HCT116 (cell line): Measurements from ENCODE around the gene TBC1D19.

Source experiments
- CEBPB ChIP-seq: IDR thresholded peaks from 2 replicates; pipeline ENCODE4 v1.6.1; 2012; ENCODE audit warnings: low read depth
- EZH2 ChIP-seq: fragments of 200-600 bp; sonication (generic); IDR thresholded peaks from 2 replicates; pipeline ENCODE4 v1.6.1; 2017; ENCODE audit warnings: antibody characterized with exemption, mixed run types
- FOSL1 ChIP-seq: IDR thresholded peaks from 2 replicates; pipeline ENCODE4 v1.6.1; 2012; ENCODE audit warnings: low read depth
- POLR2A ChIP-seq: IDR thresholded peaks from 2 replicates; pipeline ENCODE4 v1.7.0; 2011; ENCODE audit warnings: borderline replicate concordance; ENCODE audit not compliant: insufficient read depth, insufficient read length; ENCODE audit errors: extremely low read depth
- POLR2AphosphoS5 ChIP-seq: IDR thresholded peaks from 2 replicates; pipeline ENCODE4 v1.6.1; 2011; ENCODE audit warnings: mild to moderate bottlenecking, low read depth, low read length, moderate library complexity
- SIN3A ChIP-seq: IDR thresholded peaks from 2 replicates; pipeline ENCODE4 v1.6.1; 2012; ENCODE audit warnings: low read depth
- SP1 ChIP-seq: IDR thresholded peaks from 2 replicates; pipeline ENCODE4 v1.6.1; 2012; ENCODE audit warnings: low read depth
- YY1 ChIP-seq: IDR thresholded peaks from 2 replicates; pipeline ENCODE4 v1.6.1; 2011; ENCODE audit warnings: low read length, low read depth, moderate library complexity, mild to moderate bottlenecking; ENCODE audit not compliant: insufficient replicate concordance; ENCODE audit errors: extremely low read depth
- TF ChIP-seq, protein P1 (sequence below), 3 experiments: fragments of 200-600 bp in 1 of 3; sonication (generic) in 1 of 3; IDR thresholded peaks in 2 of 3; conservative IDR thresholded peaks in 1 of 3; 2 replicates each; pipeline ENCODE4 v1.5.1; 2012 to 2017; ENCODE audit warnings: low read depth in 2 of 3, low read length in 2 of 3, antibody characterized with exemption in 1 of 3, borderline replicate concordance in 1 of 3, control low read depth in 1 of 3, mild to moderate bottlenecking in 1 of 3, mixed read lengths in 1 of 3, mixed run types in 1 of 3, moderate library complexity in 1 of 3; ENCODE audit not compliant: insufficient read depth in 1 of 3
- TF ChIP-seq, protein P2 (sequence below): IDR thresholded peaks from 2 replicates; pipeline ENCODE4 v1.6.1; 2012; ENCODE audit warnings: low read depth

DNA sequence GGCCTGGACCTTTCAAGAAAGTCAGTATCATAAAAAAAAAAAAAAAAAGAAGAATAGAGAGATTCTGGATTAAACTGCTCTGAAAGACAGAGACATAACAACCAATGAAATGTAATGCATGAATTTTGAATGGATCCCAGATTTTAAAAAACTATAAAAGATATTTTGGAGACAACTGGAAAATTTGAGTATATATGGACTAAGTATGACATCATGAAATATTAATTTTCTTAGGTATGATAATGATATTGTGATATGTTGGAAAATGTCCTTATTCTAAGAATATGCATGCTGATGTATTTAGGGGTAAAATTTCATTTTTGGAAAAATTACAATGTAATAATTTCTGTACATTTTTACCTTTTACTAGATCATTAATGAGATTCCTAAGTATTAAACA, 52.6 kb downstream of the TBC1D19 start:
- TF ChIP-seq, protein P1, sequence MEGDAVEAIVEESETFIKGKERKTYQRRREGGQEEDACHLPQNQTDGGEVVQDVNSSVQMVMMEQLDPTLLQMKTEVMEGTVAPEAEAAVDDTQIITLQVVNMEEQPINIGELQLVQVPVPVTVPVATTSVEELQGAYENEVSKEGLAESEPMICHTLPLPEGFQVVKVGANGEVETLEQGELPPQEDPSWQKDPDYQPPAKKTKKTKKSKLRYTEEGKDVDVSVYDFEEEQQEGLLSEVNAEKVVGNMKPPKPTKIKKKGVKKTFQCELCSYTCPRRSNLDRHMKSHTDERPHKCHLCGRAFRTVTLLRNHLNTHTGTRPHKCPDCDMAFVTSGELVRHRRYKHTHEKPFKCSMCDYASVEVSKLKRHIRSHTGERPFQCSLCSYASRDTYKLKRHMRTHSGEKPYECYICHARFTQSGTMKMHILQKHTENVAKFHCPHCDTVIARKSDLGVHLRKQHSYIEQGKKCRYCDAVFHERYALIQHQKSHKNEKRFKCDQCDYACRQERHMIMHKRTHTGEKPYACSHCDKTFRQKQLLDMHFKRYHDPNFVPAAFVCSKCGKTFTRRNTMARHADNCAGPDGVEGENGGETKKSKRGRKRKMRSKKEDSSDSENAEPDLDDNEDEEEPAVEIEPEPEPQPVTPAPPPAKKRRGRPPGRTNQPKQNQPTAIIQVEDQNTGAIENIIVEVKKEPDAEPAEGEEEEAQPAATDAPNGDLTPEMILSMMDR (IDR thresholded peaks at IDR 0.05 in 2 of 3, conservative IDR thresholded peaks at IDR 0.05 in 1 of 3; ENCODE audit: borderline replicate concordance in 1 of 3, insufficient read depth in 1 of 3, low read depth in 2 of 3, low read length in 2 of 3) = no peak
- TF ChIP-seq, protein P2, sequence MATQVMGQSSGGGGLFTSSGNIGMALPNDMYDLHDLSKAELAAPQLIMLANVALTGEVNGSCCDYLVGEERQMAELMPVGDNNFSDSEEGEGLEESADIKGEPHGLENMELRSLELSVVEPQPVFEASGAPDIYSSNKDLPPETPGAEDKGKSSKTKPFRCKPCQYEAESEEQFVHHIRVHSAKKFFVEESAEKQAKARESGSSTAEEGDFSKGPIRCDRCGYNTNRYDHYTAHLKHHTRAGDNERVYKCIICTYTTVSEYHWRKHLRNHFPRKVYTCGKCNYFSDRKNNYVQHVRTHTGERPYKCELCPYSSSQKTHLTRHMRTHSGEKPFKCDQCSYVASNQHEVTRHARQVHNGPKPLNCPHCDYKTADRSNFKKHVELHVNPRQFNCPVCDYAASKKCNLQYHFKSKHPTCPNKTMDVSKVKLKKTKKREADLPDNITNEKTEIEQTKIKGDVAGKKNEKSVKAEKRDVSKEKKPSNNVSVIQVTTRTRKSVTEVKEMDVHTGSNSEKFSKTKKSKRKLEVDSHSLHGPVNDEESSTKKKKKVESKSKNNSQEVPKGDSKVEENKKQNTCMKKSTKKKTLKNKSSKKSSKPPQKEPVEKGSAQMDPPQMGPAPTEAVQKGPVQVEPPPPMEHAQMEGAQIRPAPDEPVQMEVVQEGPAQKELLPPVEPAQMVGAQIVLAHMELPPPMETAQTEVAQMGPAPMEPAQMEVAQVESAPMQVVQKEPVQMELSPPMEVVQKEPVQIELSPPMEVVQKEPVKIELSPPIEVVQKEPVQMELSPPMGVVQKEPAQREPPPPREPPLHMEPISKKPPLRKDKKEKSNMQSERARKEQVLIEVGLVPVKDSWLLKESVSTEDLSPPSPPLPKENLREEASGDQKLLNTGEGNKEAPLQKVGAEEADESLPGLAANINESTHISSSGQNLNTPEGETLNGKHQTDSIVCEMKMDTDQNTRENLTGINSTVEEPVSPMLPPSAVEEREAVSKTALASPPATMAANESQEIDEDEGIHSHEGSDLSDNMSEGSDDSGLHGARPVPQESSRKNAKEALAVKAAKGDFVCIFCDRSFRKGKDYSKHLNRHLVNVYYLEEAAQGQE = no peak
- no peak for TF ChIP-seq SIN3A
- no peak for TF ChIP-seq POLR2A
- TF ChIP-seq SP1 = no peak
- no peak for TF ChIP-seq YY1
- TF ChIP-seq FOSL1 = no peak
- TF ChIP-seq POLR2AphosphoS5 = no peak
- no peak for TF ChIP-seq EZH2
- TF ChIP-seq CEBPB = no peak
